HEK293 (cell line): ENCODE measurements around the gene EPHX1.

ENCODE experiments used
- CTCF ChIA-PET: fragments of 350-600 bp; formaldehyde crosslinking; extraction: SDS; loops from one replicate; lab custom pipeline; 2021; ENCODE audit warnings: antibody characterized with exemption; lab: Yijun Ruan, JAX
- POLR2A ChIA-PET: fragments of 300-600 bp; formaldehyde crosslinking; extraction: SDS; loops from one replicate; lab custom pipeline; 2020; ENCODE audit warnings: antibody characterized with exemption, inconsistent platforms; lab: Yijun Ruan, JAX
- H3K27ac ChIP-seq: fragments of 200-500 bp; sonication (Bioruptor generic); 2 replicates; pipeline ENCODE4 v1.5.1; 2014; ENCODE audit warnings: low read depth, low read length, control low read depth, inconsistent platforms; ENCODE audit errors: extremely low read depth
- H3K36me3 ChIP-seq, 2 experiments: fragments of 200-500 bp in 1 of 2; sonication (Bioruptor generic) in 1 of 2; 1 replicate in 1 of 2; 2 replicates in 1 of 2; pipeline ENCODE4 v1.5.1; 2014 to 2017; ENCODE audit warnings: inconsistent platforms in 2 of 2, low read length in 2 of 2; ENCODE audit not compliant: control insufficient read depth in 2 of 2, insufficient read depth in 1 of 2
- H3K4me1 ChIP-seq: fragments of 200-500 bp; sonication (Bioruptor generic); 2 replicates; pipeline ENCODE4 v1.5.1; 2014; ENCODE audit warnings: mild to moderate bottlenecking, low read length, inconsistent platforms; ENCODE audit not compliant: control insufficient read depth, insufficient read depth
- H3K4me3 ChIP-seq: 2 replicates; pipeline ENCODE4 v1.5.1; 2011; ENCODE audit warnings: low read depth, mild to moderate bottlenecking, control low read depth, low read length, moderate library complexity
- H3K9me3 ChIP-seq: fragments of 200-500 bp; sonication (Bioruptor generic); 2 replicates; pipeline ENCODE4 v1.5.1; 2014; ENCODE audit warnings: low read depth, low read length, inconsistent platforms; ENCODE audit not compliant: control insufficient read depth, insufficient read depth
- EGR2 ChIP-seq: fragments of 450-650 bp; formaldehyde crosslinking; IDR thresholded peaks from 2 replicates; pipeline ENCODE4 v1.5.1; 2016; ENCODE audit warnings: low read depth, missing biosample characterization, missing genetic modification characterization
- GLIS2 ChIP-seq: fragments of 450-650 bp; formaldehyde crosslinking; IDR thresholded peaks from 2 replicates; pipeline ENCODE4 v1.5.1; 2016; ENCODE audit warnings: missing biosample characterization, missing genetic modification characterization
- IKZF3 ChIP-seq: fragments of 450-650 bp; IDR thresholded peaks from 2 replicates; pipeline ENCODE4 v1.5.0; 2018; ENCODE audit warnings: missing biosample characterization, mild to moderate bottlenecking, missing genetic modification characterization, moderate library complexity
- TCF7L2 ChIP-seq: IDR thresholded peaks from 2 replicates; pipeline ENCODE4 v1.6.1; 2011; ENCODE audit warnings: low read depth, mild to moderate bottlenecking, inconsistent platforms, low read length, moderate library complexity, borderline replicate concordance
- ZBTB11 ChIP-seq: fragments of 450-650 bp; formaldehyde crosslinking; conservative IDR thresholded peaks from 2 replicates; pipeline ENCODE4 v1.5.1; 2016; ENCODE audit warnings: low read depth, missing biosample characterization, missing genetic modification characterization
- ZBTB20 ChIP-seq: fragments of 450-650 bp; formaldehyde crosslinking; IDR thresholded peaks from 2 replicates; pipeline ENCODE4 v1.5.1; 2016; ENCODE audit warnings: missing biosample characterization, missing genetic modification characterization
- ZFHX2 ChIP-seq: fragments of 450-650 bp; formaldehyde crosslinking; conservative IDR thresholded peaks from 2 replicates; pipeline ENCODE4 v1.5.1; 2016; ENCODE audit warnings: missing biosample characterization, missing genetic modification characterization
- ZFP3 ChIP-seq: fragments of 450-650 bp; formaldehyde crosslinking; IDR thresholded peaks from 2 replicates; pipeline ENCODE4 v1.5.1; 2016; ENCODE audit warnings: low read depth, missing biosample characterization, missing genetic modification characterization
- ZNF157 ChIP-seq: fragments of 450-650 bp; formaldehyde crosslinking; IDR thresholded peaks from 2 replicates; pipeline ENCODE4 v1.5.1; 2016; ENCODE audit warnings: missing biosample characterization, missing genetic modification characterization
- ZNF184 ChIP-seq: fragments of 450-650 bp; IDR thresholded peaks from 2 replicates; pipeline ENCODE4 v1.5.1; 2018; ENCODE audit warnings: missing biosample characterization, mild to moderate bottlenecking, missing genetic modification characterization
- ZNF366 ChIP-seq: fragments of 450-650 bp; formaldehyde crosslinking; conservative IDR thresholded peaks from 2 replicates; pipeline ENCODE4 v1.5.1; 2016; ENCODE audit warnings: missing biosample characterization, missing genetic modification characterization
- ZNF433 ChIP-seq: fragments of 450-650 bp; formaldehyde crosslinking; IDR thresholded peaks from 2 replicates; pipeline ENCODE4 v1.5.1; 2016; ENCODE audit warnings: missing biosample characterization, missing genetic modification characterization, low read depth
- ZNF660 ChIP-seq: fragments of 450-650 bp; IDR thresholded peaks from 2 replicates; pipeline ENCODE4 v1.5.1; 2018; ENCODE audit warnings: missing biosample characterization, mild to moderate bottlenecking, missing genetic modification characterization
- TF ChIP-seq, protein P1 (sequence below): fragments of 450-650 bp; formaldehyde crosslinking; IDR thresholded peaks from 2 replicates; pipeline ENCODE4 v1.5.1; 2016; ENCODE audit warnings: missing biosample characterization, missing genetic modification characterization

The EPHX1 gene

GRCh38 chr1:225824533-225824941, 14.6 kb downstream of the EPHX1 start:
- CTCF ChIA-PET, result interaction anchor here (0.7 to 0.9 kb wide), 2 partner anchors 11 to 86 kb away, joined by 3 to 4 read pairs; no protein-coding TSS in a partner anchor
- Histone ChIP-seq H3K4me1 (no peaks in the 10 kb centered on the region), H3K36me3 (peaks cover 0 to 13% of the 10 kb centered on the region in 2 experiments; a peak in 2 of 3 replicates), H3K27ac (no peak overlapping the region), H3K4me3 (no peak overlapping the region), H3K9me3 (no peaks in the 10 kb centered on the region)
- POLR2A ChIA-PET, result no interaction called here
- TF ChIP-seq GLIS2 (tag by site-specific recombination), result peak; percentile 54
- no peak for TF ChIP-seq ZNF660 (tag by site-specific recombination)
- TF ChIP-seq ZBTB11 (tag by site-specific recombination), result no peak
- TF ChIP-seq, protein P1, sequence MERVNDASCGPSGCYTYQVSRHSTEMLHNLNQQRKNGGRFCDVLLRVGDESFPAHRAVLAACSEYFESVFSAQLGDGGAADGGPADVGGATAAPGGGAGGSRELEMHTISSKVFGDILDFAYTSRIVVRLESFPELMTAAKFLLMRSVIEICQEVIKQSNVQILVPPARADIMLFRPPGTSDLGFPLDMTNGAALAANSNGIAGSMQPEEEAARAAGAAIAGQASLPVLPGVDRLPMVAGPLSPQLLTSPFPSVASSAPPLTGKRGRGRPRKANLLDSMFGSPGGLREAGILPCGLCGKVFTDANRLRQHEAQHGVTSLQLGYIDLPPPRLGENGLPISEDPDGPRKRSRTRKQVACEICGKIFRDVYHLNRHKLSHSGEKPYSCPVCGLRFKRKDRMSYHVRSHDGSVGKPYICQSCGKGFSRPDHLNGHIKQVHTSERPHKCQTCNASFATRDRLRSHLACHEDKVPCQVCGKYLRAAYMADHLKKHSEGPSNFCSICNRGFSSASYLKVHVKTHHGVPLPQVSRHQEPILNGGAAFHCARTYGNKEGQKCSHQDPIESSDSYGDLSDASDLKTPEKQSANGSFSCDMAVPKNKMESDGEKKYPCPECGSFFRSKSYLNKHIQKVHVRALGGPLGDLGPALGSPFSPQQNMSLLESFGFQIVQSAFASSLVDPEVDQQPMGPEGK, result 0 out of 2 replicates have a peak, but pooled peaks have one; percentile 25
- TF ChIP-seq EGR2, result peak; percentile 29; the same call in 1 of the 2 replicates

- Histone ChIP-seq H3K4me3 (no peak overlapping the region), H3K27ac (no peak overlapping the region), H3K4me1 (no peaks in the 10 kb centered on the region), H3K36me3 (peaks cover 0 to 14% of the 10 kb centered on the region in 2 experiments; a peak in 2 of 3 replicates), H3K9me3 (no peaks in the 10 kb centered on the region)
- ChIA-PET CTCF (interaction anchor here (0.9 to 1.2 kb wide), 4 partner anchors 9 to 46 kb away, joined by 4 to 5 read pairs (median 4); no protein-coding TSS in a partner anchor), POLR2A (no interaction called here)
- TF ChIP-seq IKZF3 (tag by site-specific recombination), result no peak
These were observed 15.2 kb downstream of the EPHX1 start for GRCh38 chr1:225825078-225825477.

DNA sequence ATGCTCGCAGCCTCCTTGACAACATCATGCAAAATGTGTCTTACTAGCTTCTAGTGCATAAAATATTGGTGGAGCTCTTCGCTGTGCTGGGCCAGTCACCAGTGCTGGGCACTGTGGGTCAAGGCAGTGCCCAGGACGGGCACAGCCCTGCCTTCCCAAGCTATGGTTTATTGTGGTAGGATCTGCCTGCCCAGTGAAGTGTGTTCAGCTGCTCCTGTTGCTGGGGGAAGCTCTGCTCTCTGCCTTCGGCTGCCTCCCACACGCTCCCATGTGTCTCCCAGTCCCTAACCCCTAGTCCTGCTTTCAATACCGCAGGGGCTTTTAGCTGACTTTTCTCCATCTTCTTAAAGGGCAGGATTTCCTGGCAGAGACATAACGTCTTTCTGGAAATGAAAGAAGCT, 15.7 kb downstream of the EPHX1 start:
- no peak overlapping the region for H3K4me3 ChIP-seq
- ChIA-PET POLR2A (interaction anchor here (0.6 to 0.8 kb wide), 2 partner anchors 11 to 23 kb away, joined by 4 to 11 read pairs; no protein-coding TSS in a partner anchor), CTCF (interaction anchor here (0.6 to 1.2 kb wide), 5 partner anchors 9 to 196 kb away, joined by 3 to 5 read pairs (median 4); no protein-coding TSS in a partner anchor)
- H3K36me3 ChIP-seq, result peaks cover 0 to 16% of the 10 kb centered on the region in 2 experiments; a peak in 2 of 3 replicates
- H3K27ac ChIP-seq, result no peak overlapping the region
- no peaks in the 10 kb centered on the region for H3K9me3 ChIP-seq
- TF ChIP-seq ZNF184 (tag by site-specific recombination) (no peak), EGR2 (peak; percentile 51; the same call in 1 of the 2 replicates), ZFHX2 (tag by site-specific recombination) (peak; percentile 70)
- no peaks in the 10 kb centered on the region for H3K4me1 ChIP-seq

- H3K4me3 ChIP-seq, result no peak overlapping the region
- no peak overlapping the region for H3K27ac ChIP-seq
- ChIA-PET CTCF (interaction anchor here (0.6 to 1.9 kb wide), 6 partner anchors 8 to 92 kb away, joined by 3 to 15 read pairs (median 4); no protein-coding TSS in a partner anchor), POLR2A (interaction anchor here (0.6 kb wide), 1 partner anchor 16 kb away, joined by 3 read pairs; no protein-coding TSS in a partner anchor)
- H3K9me3 ChIP-seq, result no peaks in the 10 kb centered on the region
- peaks cover 5 to 24% of the 10 kb centered on the region in 2 experiments; a peak in 2 of 3 replicates for H3K36me3 ChIP-seq
- no peaks in the 10 kb centered on the region for H3K4me1 ChIP-seq
- TF ChIP-seq ZBTB20 (tag by site-specific recombination), result no peak
- no peak for TF ChIP-seq TCF7L2
- TF ChIP-seq ZNF433 (tag by site-specific recombination), result no peak
- no peak for TF ChIP-seq ZNF366 (tag by site-specific recombination)
- TF ChIP-seq ZFP3, result no peak
- no peak for TF ChIP-seq ZNF157
These were observed 17.2 kb downstream of the EPHX1 start for GRCh38 chr1:225827076-225827475.
